ENCODE data around the gene FAM167B.
"Not testable (repeated sequence)": the region's sequence is repeated elsewhere in the genome, so short reads cannot be mapped to it uniquely, and the experiment has no call there.

- TF ChIP-seq, protein P1, sequence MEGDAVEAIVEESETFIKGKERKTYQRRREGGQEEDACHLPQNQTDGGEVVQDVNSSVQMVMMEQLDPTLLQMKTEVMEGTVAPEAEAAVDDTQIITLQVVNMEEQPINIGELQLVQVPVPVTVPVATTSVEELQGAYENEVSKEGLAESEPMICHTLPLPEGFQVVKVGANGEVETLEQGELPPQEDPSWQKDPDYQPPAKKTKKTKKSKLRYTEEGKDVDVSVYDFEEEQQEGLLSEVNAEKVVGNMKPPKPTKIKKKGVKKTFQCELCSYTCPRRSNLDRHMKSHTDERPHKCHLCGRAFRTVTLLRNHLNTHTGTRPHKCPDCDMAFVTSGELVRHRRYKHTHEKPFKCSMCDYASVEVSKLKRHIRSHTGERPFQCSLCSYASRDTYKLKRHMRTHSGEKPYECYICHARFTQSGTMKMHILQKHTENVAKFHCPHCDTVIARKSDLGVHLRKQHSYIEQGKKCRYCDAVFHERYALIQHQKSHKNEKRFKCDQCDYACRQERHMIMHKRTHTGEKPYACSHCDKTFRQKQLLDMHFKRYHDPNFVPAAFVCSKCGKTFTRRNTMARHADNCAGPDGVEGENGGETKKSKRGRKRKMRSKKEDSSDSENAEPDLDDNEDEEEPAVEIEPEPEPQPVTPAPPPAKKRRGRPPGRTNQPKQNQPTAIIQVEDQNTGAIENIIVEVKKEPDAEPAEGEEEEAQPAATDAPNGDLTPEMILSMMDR (IDR thresholded peaks at IDR 0.05; ENCODE audit: low read depth, low read length): not testable (repeated sequence)
- TF ChIP-seq EZH2phosphoT487 (IDR thresholded peaks at IDR 0.05; ENCODE audit: low read depth): not testable (repeated sequence)
These were observed 16.2 kb downstream of the FAM167B start for GRCh38 chr1:32263236-32263593.

Measured in OCI-LY3 (cell line).